ENCODE measurements around the gene DIO1. TPM values are rescaled to one million over a fixed set of nuclear protein-coding genes. Genes with fewer than 3 reads are reported as not detected.

Gene DIO1
- total RNA-seq, 1 experiment from 2014 or later, result not detected

- Histone ChIP-seq H3K4me1 (ENCODE audit: insufficient read depth, low read length, poor library complexity, severe bottlenecking) (no peaks in the 10 kb centered on the region), H3K27me3 (replicated peaks; ENCODE audit: insufficient read depth, low read depth, low read length, poor library complexity) (no peaks in the 10 kb centered on the region), H3K27ac (ENCODE audit: low read depth, low read length, poor library complexity, severe bottlenecking) (no peak overlapping the region), H3K4me3 (ENCODE audit: low read depth, low read length, poor library complexity, severe bottlenecking) (no peak overlapping the region), H3K9me3 (ENCODE audit: low read depth, low read length, poor library complexity, severe bottlenecking) (peaks cover 4% of the 10 kb centered on the region), H3K36me3 (ENCODE audit: insufficient read depth, low read length, poor library complexity, severe bottlenecking) (peaks cover 22% of the 10 kb centered on the region)
- ChIA-PET POLR2A (ENCODE audit: low non-redundant PET) (no interaction called here), CTCF (no interaction called here)
- TF ChIP-seq EZH2 (IDR thresholded peaks at IDR 0.05; ENCODE audit: borderline replicate concordance, low read depth, low read length, poor library complexity, severe bottlenecking) (no peak), CTCF (conservative IDR thresholded peaks at IDR 0.05; ENCODE audit: low read depth, low read length) (no peak)
- intact Hi-C loops (cut with micrococcal nuclease; ENCODE audit: unreplicated experiment), result no loop called here
- DNase-seq (ENCODE audit: low spot score), result no peak
- BruUV-seq (replicated peaks), result no TSS peak
These were observed 36.9 kb downstream of the DIO1 start for GRCh38 chr1:53930932-53931331.

GRCh38 chr1:53931523-53931922, 37.5 kb downstream of the DIO1 start:
- H3K27ac ChIP-seq (ENCODE audit: low read depth, low read length, poor library complexity, severe bottlenecking), result no peak overlapping the region
- BruUV-seq (replicated peaks), result no TSS peak
- H3K9me3 ChIP-seq (ENCODE audit: low read depth, low read length, poor library complexity, severe bottlenecking), result peaks cover 4% of the 10 kb centered on the region
- H3K4me3 ChIP-seq (ENCODE audit: low read depth, low read length, poor library complexity, severe bottlenecking), result no peak overlapping the region
- POLR2A ChIA-PET (ENCODE audit: low non-redundant PET), result no interaction called here
- H3K36me3 ChIP-seq (ENCODE audit: insufficient read depth, low read length, poor library complexity, severe bottlenecking), result peaks cover 22% of the 10 kb centered on the region
- intact Hi-C loops (cut with micrococcal nuclease; ENCODE audit: unreplicated experiment), result no loop called here
- CTCF ChIA-PET, result no interaction called here
- DNase-seq (ENCODE audit: low spot score), result no peak
- no peaks in the 10 kb centered on the region for H3K27me3 ChIP-seq (replicated peaks; ENCODE audit: insufficient read depth, low read depth, low read length, poor library complexity)
- TF ChIP-seq EZH2 (IDR thresholded peaks at IDR 0.05; ENCODE audit: borderline replicate concordance, low read depth, low read length, poor library complexity, severe bottlenecking) (no peak), CTCF (conservative IDR thresholded peaks at IDR 0.05; ENCODE audit: low read depth, low read length) (no peak)
- H3K4me1 ChIP-seq (ENCODE audit: insufficient read depth, low read length, poor library complexity, severe bottlenecking), result no peaks in the 10 kb centered on the region

GRCh38 chr1:53934170-53934765, 40.3 kb downstream of the DIO1 start:
- BruUV-seq (replicated peaks), result no TSS peak
- Histone ChIP-seq H3K36me3 (ENCODE audit: insufficient read depth, low read length, poor library complexity, severe bottlenecking) (peaks cover 15% of the 10 kb centered on the region), H3K27ac (ENCODE audit: low read depth, low read length, poor library complexity, severe bottlenecking) (no peak overlapping the region), H3K4me3 (ENCODE audit: low read depth, low read length, poor library complexity, severe bottlenecking) (no peak overlapping the region), H3K4me1 (ENCODE audit: insufficient read depth, low read length, poor library complexity, severe bottlenecking) (no peaks in the 10 kb centered on the region), H3K27me3 (replicated peaks; ENCODE audit: insufficient read depth, low read depth, low read length, poor library complexity) (no peaks in the 10 kb centered on the region), H3K9me3 (ENCODE audit: low read depth, low read length, poor library complexity, severe bottlenecking) (peaks cover 4% of the 10 kb centered on the region)
- CTCF ChIA-PET, result no interaction called here
- TF ChIP-seq CTCF (conservative IDR thresholded peaks at IDR 0.05; ENCODE audit: low read depth, low read length), result no peak
- TF ChIP-seq EZH2 (IDR thresholded peaks at IDR 0.05; ENCODE audit: borderline replicate concordance, low read depth, low read length, poor library complexity, severe bottlenecking), result no peak
- no peak for DNase-seq (ENCODE audit: low spot score)
- intact Hi-C loops (cut with micrococcal nuclease; ENCODE audit: unreplicated experiment), result no loop called here
- POLR2A ChIA-PET (ENCODE audit: low non-redundant PET), result no interaction called here

All from A673 (cell line).